22Rv1 (cell line): ENCODE results near the gene NPHS1.

ENCODE experiments used
- CTCF ChIP-seq: fragments of 450-650 bp; IDR thresholded peaks from 2 replicates; pipeline ENCODE4 v1.5.1; 2017; ENCODE audit warnings: mild to moderate bottlenecking
- ZFX ChIP-seq: fragments of 450-650 bp; IDR thresholded peaks from 2 replicates; pipeline ENCODE4 v1.6.1; 2017; ENCODE audit warnings: antibody characterized with exemption, borderline replicate concordance

- TF ChIP-seq CTCF: no peak
- no peak for TF ChIP-seq ZFX
These were observed 8.7 kb upstream of the NPHS1 start for GRCh38 chr19:35860818-35861639.
